Measurements from ENCODE around the gene CACNA1G. TPM values are rescaled to one million over a fixed set of nuclear protein-coding genes. Genes with fewer than 3 reads are reported as not detected.

CACNA1G gene
- total RNA-seq, 1 donor from 2014 or later, result 0.05 TPM

GRCh38 chr17:50609380-50610074, 49.0 kb downstream of the CACNA1G start:
- Mint-ChIP-seq H3K27me3 (ENCODE audit: insufficient read depth) (peaks cover 11% of the 10 kb centered on the region), H3K4me3 (no peak overlapping the region), H3K36me3 (ENCODE audit: low read depth) (no peaks in the 10 kb centered on the region), H3K4me1 (ENCODE audit: low read depth) (peaks cover 6% of the 10 kb centered on the region), H3K27ac (no peak overlapping the region), H3K9me3 (no peaks in the 10 kb centered on the region)
- intact Hi-C loops (cut with micrococcal nuclease), result no loop called here
- DNase-seq (ENCODE audit: low spot score), result no peak

GRCh38 chr17:50611634-50612033, 51.1 kb downstream of the CACNA1G start:
- peaks cover 6% of the 10 kb centered on the region for H3K4me1 Mint-ChIP-seq (ENCODE audit: low read depth)

GRCh38 chr17:50612281-50612680, 51.8 kb downstream of the CACNA1G start:
- H3K36me3 Mint-ChIP-seq (ENCODE audit: low read depth), result no peaks in the 10 kb centered on the region
- H3K27me3 Mint-ChIP-seq (ENCODE audit: insufficient read depth), result peaks cover 9% of the 10 kb centered on the region
- H3K4me3 Mint-ChIP-seq, result no peak overlapping the region
- DNase-seq (ENCODE audit: low spot score), result no peak
- H3K27ac Mint-ChIP-seq, result no peak overlapping the region
- H3K4me1 Mint-ChIP-seq (ENCODE audit: low read depth), result peaks cover 6% of the 10 kb centered on the region
- H3K9me3 Mint-ChIP-seq, result no peaks in the 10 kb centered on the region
- intact Hi-C loops (cut with micrococcal nuclease), result no loop called here

More at GRCh38 chr17:50611634-50612033, 51.1 kb downstream of the CACNA1G start:
- no peak overlapping the region for H3K4me3 Mint-ChIP-seq
- H3K27me3 Mint-ChIP-seq (ENCODE audit: insufficient read depth), result peaks cover 12% of the 10 kb centered on the region
- H3K36me3 Mint-ChIP-seq (ENCODE audit: low read depth), result no peaks in the 10 kb centered on the region
- intact Hi-C loops (cut with micrococcal nuclease), result no loop called here
- no peaks in the 10 kb centered on the region for H3K9me3 Mint-ChIP-seq
- H3K27ac Mint-ChIP-seq, result no peak overlapping the region
- DNase-seq (ENCODE audit: low spot score), result no peak

- intact Hi-C loops (cut with micrococcal nuclease), result no loop called here
- H3K9me3 Mint-ChIP-seq, result no peaks in the 10 kb centered on the region
- H3K36me3 Mint-ChIP-seq (ENCODE audit: low read depth), result no peaks in the 10 kb centered on the region
- H3K27me3 Mint-ChIP-seq (ENCODE audit: insufficient read depth), result peaks cover 6% of the 10 kb centered on the region
- peaks cover 6% of the 10 kb centered on the region for H3K4me1 Mint-ChIP-seq (ENCODE audit: low read depth)
- no peak overlapping the region for H3K27ac Mint-ChIP-seq
- DNase-seq (ENCODE audit: low spot score), result no peak
- no peak overlapping the region for H3K4me3 Mint-ChIP-seq
Measured at GRCh38 chr17:50613007-50613992, 52.8 kb downstream of the CACNA1G start.

GRCh38 chr17:50614471-50615051, 54.0 kb downstream of the CACNA1G start:
- no peak overlapping the region for H3K4me3 Mint-ChIP-seq
- H3K27me3 Mint-ChIP-seq (ENCODE audit: insufficient read depth), result peaks cover 8% of the 10 kb centered on the region
- H3K4me1 Mint-ChIP-seq (ENCODE audit: low read depth), result peaks cover 6% of the 10 kb centered on the region
- no peak overlapping the region for H3K27ac Mint-ChIP-seq
- H3K9me3 Mint-ChIP-seq, result no peaks in the 10 kb centered on the region
- no peaks in the 10 kb centered on the region for H3K36me3 Mint-ChIP-seq (ENCODE audit: low read depth)
- DNase-seq (ENCODE audit: low spot score), result no peak
- intact Hi-C loops (cut with micrococcal nuclease), result no loop called here

GRCh38 chr17:50615828-50616227, 55.3 kb downstream of the CACNA1G start:
- no peaks in the 10 kb centered on the region for H3K36me3 Mint-ChIP-seq (ENCODE audit: low read depth)
- no peaks in the 10 kb centered on the region for H3K9me3 Mint-ChIP-seq
- H3K27ac Mint-ChIP-seq, result no peak overlapping the region
- no peak overlapping the region for H3K4me3 Mint-ChIP-seq
- intact Hi-C loops (cut with micrococcal nuclease), result no loop called here
- no peak for DNase-seq (ENCODE audit: low spot score)
- H3K27me3 Mint-ChIP-seq (ENCODE audit: insufficient read depth), result peaks cover 13% of the 10 kb centered on the region
- peaks cover 6% of the 10 kb centered on the region for H3K4me1 Mint-ChIP-seq (ENCODE audit: low read depth)

- intact Hi-C loops (cut with micrococcal nuclease), result no loop called here
- Mint-ChIP-seq H3K4me3 (no peak overlapping the region), H3K36me3 (ENCODE audit: low read depth) (no peaks in the 10 kb centered on the region), H3K27ac (peak overlapping the region; percentile 36), H3K9me3 (no peaks in the 10 kb centered on the region), H3K4me1 (ENCODE audit: low read depth) (peaks cover 6% of the 10 kb centered on the region), H3K27me3 (ENCODE audit: insufficient read depth) (peaks cover 13% of the 10 kb centered on the region)
- no peak for DNase-seq (ENCODE audit: low spot score)
Measured at GRCh38 chr17:50618300-50618699, 57.8 kb downstream of the CACNA1G start.

- peaks cover 6% of the 10 kb centered on the region for H3K4me1 Mint-ChIP-seq (ENCODE audit: low read depth)
- no peaks in the 10 kb centered on the region for H3K9me3 Mint-ChIP-seq
- no peak overlapping the region for H3K4me3 Mint-ChIP-seq
- H3K27ac Mint-ChIP-seq, result no peak overlapping the region
- DNase-seq (ENCODE audit: low spot score), result no peak
- intact Hi-C loops (cut with micrococcal nuclease), result no loop called here
- H3K27me3 Mint-ChIP-seq (ENCODE audit: insufficient read depth), result peaks cover 13% of the 10 kb centered on the region
- H3K36me3 Mint-ChIP-seq (ENCODE audit: low read depth), result no peaks in the 10 kb centered on the region
Measured at GRCh38 chr17:50618941-50619340, 58.4 kb downstream of the CACNA1G start.

- H3K27me3 Mint-ChIP-seq (ENCODE audit: insufficient read depth), result peaks cover 13% of the 10 kb centered on the region
- intact Hi-C loops (cut with micrococcal nuclease), result no loop called here
- no peaks in the 10 kb centered on the region for H3K9me3 Mint-ChIP-seq
- no peak overlapping the region for H3K27ac Mint-ChIP-seq
- DNase-seq (ENCODE audit: low spot score), result no peak
- no peaks in the 10 kb centered on the region for H3K36me3 Mint-ChIP-seq (ENCODE audit: low read depth)
- peaks cover under 1% of the 10 kb centered on the region for H3K4me1 Mint-ChIP-seq (ENCODE audit: low read depth)
- H3K4me3 Mint-ChIP-seq, result no peak overlapping the region
Measured at GRCh38 chr17:50619489-50619888, 59.0 kb downstream of the CACNA1G start.

- H3K27me3 Mint-ChIP-seq (ENCODE audit: insufficient read depth), result peaks cover 13% of the 10 kb centered on the region
- no peak overlapping the region for H3K27ac Mint-ChIP-seq
Measured at GRCh38 chr17:50620237-50620636, 59.7 kb downstream of the CACNA1G start.

GRCh38 chr17:50620858-50621257, 60.3 kb downstream of the CACNA1G start:
- Mint-ChIP-seq H3K27me3 (ENCODE audit: insufficient read depth) (peaks cover 13% of the 10 kb centered on the region), H3K4me1 (ENCODE audit: low read depth) (no peaks in the 10 kb centered on the region), H3K27ac (no peak overlapping the region), H3K9me3 (no peaks in the 10 kb centered on the region), H3K36me3 (ENCODE audit: low read depth) (no peaks in the 10 kb centered on the region), H3K4me3 (no peak overlapping the region)
- intact Hi-C loops (cut with micrococcal nuclease), result no loop called here
- no peak for DNase-seq (ENCODE audit: low spot score)

More at GRCh38 chr17:50620237-50620636, 59.7 kb downstream of the CACNA1G start:
- H3K4me3 Mint-ChIP-seq, result no peak overlapping the region
- intact Hi-C loops (cut with micrococcal nuclease), result no loop called here
- H3K4me1 Mint-ChIP-seq (ENCODE audit: low read depth), result no peaks in the 10 kb centered on the region
- no peaks in the 10 kb centered on the region for H3K36me3 Mint-ChIP-seq (ENCODE audit: low read depth)
- no peaks in the 10 kb centered on the region for H3K9me3 Mint-ChIP-seq
- DNase-seq (ENCODE audit: low spot score), result no peak

GRCh38 chr17:50621574-50622031, 61.1 kb downstream of the CACNA1G start:
- Mint-ChIP-seq H3K4me1 (ENCODE audit: low read depth) (no peaks in the 10 kb centered on the region), H3K36me3 (ENCODE audit: low read depth) (no peaks in the 10 kb centered on the region), H3K4me3 (no peak overlapping the region), H3K27me3 (ENCODE audit: insufficient read depth) (peaks cover 14% of the 10 kb centered on the region), H3K27ac (no peak overlapping the region), H3K9me3 (no peaks in the 10 kb centered on the region)
- intact Hi-C loops (cut with micrococcal nuclease), result no loop called here
- no peak for DNase-seq (ENCODE audit: low spot score)
